ENCODE measurements around the gene TRMT11.
"Not testable (repeated sequence)": the region's sequence is repeated elsewhere in the genome, so short reads cannot be mapped to it uniquely, and the experiment has no call there.

The TRMT11 gene

GRCh38 chr6:125986301-125987025, at the start of gene TRMT11:
Gene TRMT11, plus strand, starts transcription at chr6:125986540. Its CDS starts 11 bp downstream, at chr6:125986551.
- peak; percentile 82 for DNase-seq (ENCODE audit: low spot score)

GRCh38 chr6:125939026-125939425, 47.3 kb upstream of the TRMT11 start:
- DNase-seq (ENCODE audit: low spot score) = no peak

- no peak for DNase-seq (ENCODE audit: low spot score)
Measured at GRCh38 chr6:125939791-125940190, 46.5 kb upstream of the TRMT11 start.

- DNase-seq (ENCODE audit: low spot score) = no peak
Measured at GRCh38 chr6:125940247-125941041, 45.9 kb upstream of the TRMT11 start.

- DNase-seq (ENCODE audit: low spot score) = no peak
Measured at GRCh38 chr6:125942672-125943527, 43.4 kb upstream of the TRMT11 start.

- no peak for DNase-seq (ENCODE audit: low spot score)
Measured at GRCh38 chr6:125943528-125944433, 42.6 kb upstream of the TRMT11 start.

- peak; percentile 79 for DNase-seq (ENCODE audit: low spot score)
Measured at GRCh38 chr6:125944434-125944816, 41.9 kb upstream of the TRMT11 start.

- DNase-seq (ENCODE audit: low spot score) = no peak
Measured at GRCh38 chr6:125944896-125945295, 41.4 kb upstream of the TRMT11 start.

- no peak for DNase-seq (ENCODE audit: low spot score)
Measured at GRCh38 chr6:125945378-125946141, 40.8 kb upstream of the TRMT11 start.

- no peak for DNase-seq (ENCODE audit: low spot score)
Measured at GRCh38 chr6:125947615-125948014, 38.7 kb upstream of the TRMT11 start.

GRCh38 chr6:125948455-125948854, 37.9 kb upstream of the TRMT11 start:
- peak; percentile 16 for DNase-seq (ENCODE audit: low spot score)

GRCh38 chr6:125949069-125949468, 37.3 kb upstream of the TRMT11 start:
- DNase-seq (ENCODE audit: low spot score) = no peak

- no peak for DNase-seq (ENCODE audit: low spot score)
Measured at GRCh38 chr6:125950293-125950692, 36.0 kb upstream of the TRMT11 start.

- DNase-seq (ENCODE audit: low spot score) = not testable (repeated sequence)
Measured at GRCh38 chr6:125950716-125951115, 35.6 kb upstream of the TRMT11 start.

- no peak for DNase-seq (ENCODE audit: low spot score)
Measured at GRCh38 chr6:125951323-125951722, 35.0 kb upstream of the TRMT11 start.

- no peak for DNase-seq (ENCODE audit: low spot score)
Measured at GRCh38 chr6:125952764-125953501, 33.4 kb upstream of the TRMT11 start.

- no peak for DNase-seq (ENCODE audit: low spot score)
Measured at GRCh38 chr6:125953502-125953875, 32.9 kb upstream of the TRMT11 start.

GRCh38 chr6:125954735-125955339, 31.5 kb upstream of the TRMT11 start:
- no peak for DNase-seq (ENCODE audit: low spot score)

GRCh38 chr6:125955973-125956372, 30.4 kb upstream of the TRMT11 start:
- no peak for DNase-seq (ENCODE audit: low spot score)

Measured in globus pallidus (tissue), 1 donor.